Mesendoderm (in vitro differentiated cells): ENCODE results near the gene PGAM1.
A peak's percentile ranks its signal among the peaks of the same experiment; 100 is the strongest.

Source experiments
- DNase-seq: peaks from one replicate; pipeline ENCODE4 v3.0.0; 2013
- H2AK5ac ChIP-seq: 2 replicates; pipeline ENCODE4 v1.6.1; 2013; ENCODE audit warnings: low read length, inconsistent platforms
- H2BK120ac ChIP-seq: 2 replicates; pipeline ENCODE4 v1.6.1; 2013; ENCODE audit warnings: low read depth, mild to moderate bottlenecking, low read length, moderate library complexity, mixed read lengths
- H2BK15ac ChIP-seq: replicated peaks from 2 replicates; pipeline ENCODE4 v1.6.1; 2013; ENCODE audit warnings: low read depth, mild to moderate bottlenecking, moderate library complexity
- H2BK5ac ChIP-seq: 2 replicates; pipeline ENCODE4 v1.6.1; 2013; ENCODE audit warnings: low read length, inconsistent platforms
- H3K18ac ChIP-seq: 2 replicates; pipeline ENCODE4 v1.6.1; 2013; ENCODE audit warnings: mild to moderate bottlenecking, low read length, mixed read lengths
- H3K23ac ChIP-seq: one replicate; pipeline ENCODE4 v1.6.1; 2013; ENCODE audit warnings: low read length
- H3K27ac ChIP-seq: 2 replicates; pipeline ENCODE4 v1.5.1; 2013; ENCODE audit warnings: low read depth, mild to moderate bottlenecking, inconsistent platforms, low read length, moderate library complexity
- H3K27me3 ChIP-seq: 2 replicates; pipeline ENCODE4 v1.6.1; 2013; ENCODE audit warnings: low read length, control low read depth, mild to moderate bottlenecking, inconsistent platforms; ENCODE audit not compliant: insufficient read depth, poor library complexity
- H3K36me3 ChIP-seq: 2 replicates; pipeline ENCODE4 v1.6.1; 2013; ENCODE audit warnings: low read length, inconsistent platforms; ENCODE audit not compliant: control insufficient read depth, insufficient read depth
- H3K4ac ChIP-seq: one replicate; pipeline ENCODE4 v1.6.1; 2013; ENCODE audit warnings: low read depth, mild to moderate bottlenecking, low read length, moderate library complexity
- H3K4me1 ChIP-seq: 2 replicates; pipeline ENCODE4 v1.6.1; 2013; ENCODE audit warnings: low read depth, low read length, inconsistent platforms; ENCODE audit not compliant: control insufficient read depth
- H3K4me2 ChIP-seq: 2 replicates; pipeline ENCODE4 v1.6.1; 2013; ENCODE audit warnings: low read length
- H3K4me3 ChIP-seq: 2 replicates; pipeline ENCODE4 v1.5.1; 2013; ENCODE audit warnings: mild to moderate bottlenecking, low read length
- H3K56ac ChIP-seq: one replicate; pipeline ENCODE4 v1.6.1; 2013; ENCODE audit warnings: low read length
- H3K79me1 ChIP-seq: 2 replicates; pipeline ENCODE4 v1.6.1; 2013; ENCODE audit warnings: low read length, inconsistent platforms
- H3K79me2 ChIP-seq: 2 replicates; pipeline ENCODE4 v1.6.1; 2013; ENCODE audit warnings: mild to moderate bottlenecking, low read length; ENCODE audit not compliant: control insufficient read depth, insufficient read depth
- H3K9ac ChIP-seq: 2 replicates; pipeline ENCODE4 v1.6.1; 2013; ENCODE audit warnings: low read length, inconsistent platforms
- H4K5ac ChIP-seq: one replicate; pipeline ENCODE4 v1.6.1; 2013; ENCODE audit warnings: low read length
- H4K8ac ChIP-seq: one replicate; pipeline ENCODE4 v1.6.1; 2013; ENCODE audit warnings: low read depth, mild to moderate bottlenecking, control low read depth, low read length, moderate library complexity
- WGBS: extraction: QIAGEN DNeasy Blood & Tissue Kit; methylation state at CpG from one replicate; pipeline ENCODE4 v1.1.7; 2013; ENCODE audit warnings: low lambda C conversion rate, missing lambda C conversion rate; ENCODE audit not compliant: insufficient coverage; ENCODE audit errors: extremely low coverage; 5-methylcytosine and 5-hydroxymethylcytosine counted together

The PGAM1 gene

GRCh38 chr10:97427571-97428179 is 1.7 kb downstream of the PGAM1 start:
- H3K27me3 ChIP-seq, result no peaks in the 10 kb centered on the region
- no peak overlapping the region for H4K5ac ChIP-seq
- peak; percentile 97 for DNase-seq
- H3K18ac ChIP-seq, result peak overlapping the region; percentile 11
- H3K79me2 ChIP-seq, result peaks cover 34% of the 10 kb centered on the region
- peaks cover 2% of the 10 kb centered on the region for H3K79me1 ChIP-seq
- H3K9ac ChIP-seq, result peak overlapping the region; percentile 92
- H3K4me3 ChIP-seq, result peak overlapping the region; percentile 100
- H3K56ac ChIP-seq, result peak overlapping the region; percentile 94
- H2BK15ac ChIP-seq, result no peak overlapping the region
- H3K23ac ChIP-seq, result no peak overlapping the region
- H3K36me3 ChIP-seq, result peaks cover 14% of the 10 kb centered on the region
- WGBS, result no CpG with 5 or more reads among the region's 9 CpGs
- H3K4me1 ChIP-seq, result peaks cover 5% of the 10 kb centered on the region
- H3K4ac ChIP-seq, result no peak overlapping the region
- H2BK5ac ChIP-seq, result peak overlapping the region; percentile 14
- peak overlapping the region; percentile 22 for H2AK5ac ChIP-seq
- no peak overlapping the region for H4K8ac ChIP-seq
- H3K4me2 ChIP-seq, result peak overlapping the region; percentile 70
- peak overlapping the region; percentile 31 for H3K27ac ChIP-seq
- H2BK120ac ChIP-seq, result no peak overlapping the region

- H3K27ac ChIP-seq, result peak overlapping the region; percentile 23
- peak overlapping the region; percentile 90 for H3K56ac ChIP-seq
- H4K5ac ChIP-seq, result peak overlapping the region; percentile 39
- no peak overlapping the region for H2BK120ac ChIP-seq
- H3K4me3 ChIP-seq, result peak overlapping the region; percentile 60
- H4K8ac ChIP-seq, result no peak overlapping the region
- H3K79me2 ChIP-seq, result peaks cover 34% of the 10 kb centered on the region
- H3K18ac ChIP-seq, result peak overlapping the region; percentile 8
- H3K4me2 ChIP-seq, result peak overlapping the region; percentile 99
- H3K27me3 ChIP-seq, result no peaks in the 10 kb centered on the region
- H2AK5ac ChIP-seq, result peak overlapping the region; percentile 82
- peaks cover 5% of the 10 kb centered on the region for H3K4me1 ChIP-seq
- peak overlapping the region; percentile 90 for H3K4ac ChIP-seq
- peaks cover 16% of the 10 kb centered on the region for H3K36me3 ChIP-seq
- no peak overlapping the region for H2BK5ac ChIP-seq
- no peak overlapping the region for H3K23ac ChIP-seq
- no peak for DNase-seq
- no peak overlapping the region for H2BK15ac ChIP-seq
- peak overlapping the region; percentile 96 for H3K9ac ChIP-seq
- H3K79me1 ChIP-seq, result peaks cover 2% of the 10 kb centered on the region
- no CpG with 5 or more reads among the region's 4 CpGs for WGBS
Measured at GRCh38 chr10:97428572-97428981, 2.6 kb downstream of the PGAM1 start.

DNA sequence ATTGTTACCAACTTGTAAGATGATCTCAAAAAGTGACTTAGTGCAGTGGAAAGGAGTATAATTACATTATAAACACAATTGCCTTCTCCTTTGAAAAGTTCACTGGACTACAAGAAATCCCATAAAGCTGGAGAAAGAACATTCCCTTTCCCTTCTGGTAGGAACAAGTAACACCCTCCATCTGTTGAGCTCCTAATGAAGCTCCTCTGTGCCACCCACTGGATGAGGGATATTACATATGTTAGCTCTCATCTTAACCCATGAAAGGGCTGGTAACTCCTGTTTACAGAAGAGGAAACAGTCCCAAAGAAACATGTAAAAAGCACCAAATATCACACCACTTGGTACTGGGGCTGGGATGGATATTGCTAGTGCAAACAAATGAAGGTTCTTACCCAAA is 8.1 kb downstream of the PGAM1 start:
- Histone ChIP-seq H3K27ac (no peak overlapping the region), H4K8ac (no peak overlapping the region), H3K4ac (no peak overlapping the region), H3K18ac (no peak overlapping the region), H2BK15ac (no peak overlapping the region), H3K9ac (no peak overlapping the region), H2BK120ac (no peak overlapping the region), H3K79me2 (peaks cover 7% of the 10 kb centered on the region), H2AK5ac (no peak overlapping the region), H3K4me1 (no peaks in the 10 kb centered on the region), H3K56ac (no peak overlapping the region), H3K23ac (no peak overlapping the region), H2BK5ac (no peak overlapping the region), H4K5ac (no peak overlapping the region), H3K27me3 (no peaks in the 10 kb centered on the region), H3K4me3 (no peak overlapping the region), H3K79me1 (peaks cover 2% of the 10 kb centered on the region), H3K4me2 (no peak overlapping the region), H3K36me3 (peaks cover 10% of the 10 kb centered on the region)
- no peak for DNase-seq

DNA sequence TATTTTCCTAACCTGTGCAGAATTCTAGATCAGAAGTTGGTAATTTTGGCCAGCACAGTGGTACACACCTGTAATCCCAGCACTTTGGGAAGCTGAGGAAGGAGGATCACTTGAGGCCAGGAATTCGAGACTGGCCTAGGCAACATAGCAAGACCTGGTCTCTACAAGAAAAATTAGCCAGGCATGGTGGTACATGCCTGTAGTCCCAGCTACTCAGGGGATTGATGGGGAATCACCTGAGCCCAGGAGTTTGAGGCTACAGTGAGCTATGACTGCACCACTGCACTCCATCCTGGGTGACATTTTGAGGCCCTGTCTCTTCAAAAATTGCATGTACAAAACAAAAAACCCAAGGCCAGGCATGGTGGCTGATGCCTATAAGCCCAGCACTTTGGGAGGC is 8.6 kb downstream of the PGAM1 start:
- Histone ChIP-seq H3K18ac (no peak overlapping the region), H2BK15ac (no peak overlapping the region), H3K27ac (no peak overlapping the region), H3K27me3 (no peaks in the 10 kb centered on the region), H3K36me3 (peaks cover 10% of the 10 kb centered on the region), H4K8ac (no peak overlapping the region), H2BK5ac (no peak overlapping the region), H3K56ac (no peak overlapping the region), H3K4me1 (no peaks in the 10 kb centered on the region), H3K79me1 (peaks cover 2% of the 10 kb centered on the region), H3K23ac (no peak overlapping the region), H4K5ac (no peak overlapping the region), H3K4ac (no peak overlapping the region), H3K4me3 (no peak overlapping the region), H2AK5ac (no peak overlapping the region), H2BK120ac (no peak overlapping the region), H3K4me2 (no peak overlapping the region), H3K9ac (no peak overlapping the region), H3K79me2 (peaks cover 4% of the 10 kb centered on the region)
- WGBS, result no CpG with 5 or more reads among the region's 1 CpG
- no peak for DNase-seq

- Histone ChIP-seq H3K4me2 (no peak overlapping the region), H3K23ac (no peak overlapping the region), H3K4ac (no peak overlapping the region), H3K27me3 (no peaks in the 10 kb centered on the region), H3K4me1 (no peaks in the 10 kb centered on the region), H4K8ac (no peak overlapping the region), H3K4me3 (no peak overlapping the region), H3K36me3 (peaks cover 10% of the 10 kb centered on the region), H3K79me1 (peaks cover 2% of the 10 kb centered on the region), H2BK15ac (no peak overlapping the region), H2BK5ac (no peak overlapping the region), H2AK5ac (no peak overlapping the region), H3K56ac (no peak overlapping the region), H3K79me2 (no peaks in the 10 kb centered on the region), H2BK120ac (no peak overlapping the region), H3K9ac (no peak overlapping the region), H4K5ac (no peak overlapping the region), H3K27ac (no peak overlapping the region), H3K18ac (no peak overlapping the region)
- DNase-seq, result no peak
- no CpG with 5 or more reads among the region's 6 CpGs for WGBS
Measured at GRCh38 chr10:97435211-97435610, 9.2 kb downstream of the PGAM1 start.

DNA sequence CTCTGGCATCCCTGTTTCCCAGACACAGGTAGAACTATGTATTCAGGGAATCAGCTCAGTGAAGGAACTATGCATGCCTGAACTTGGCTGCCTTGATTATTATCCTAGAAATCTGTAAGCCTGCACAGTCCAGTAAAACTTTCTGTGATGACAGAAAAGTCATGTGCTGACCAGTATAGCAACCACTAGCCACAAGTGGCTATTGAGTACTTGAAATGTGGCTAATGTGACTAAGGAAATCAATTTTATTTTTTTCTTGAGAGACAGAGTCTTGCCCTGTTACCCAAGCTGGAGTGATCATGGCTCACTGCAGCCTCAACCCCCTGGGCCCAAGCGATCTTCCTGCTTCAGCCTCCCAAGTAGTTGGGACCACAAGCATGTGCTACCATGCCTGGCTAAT is 16.3 kb downstream of the PGAM1 start:
- no peak overlapping the region for H2BK15ac ChIP-seq
- no peaks in the 10 kb centered on the region for H3K27me3 ChIP-seq
- no peak overlapping the region for H3K4ac ChIP-seq
- no CpG with 5 or more reads among the region's 1 CpG for WGBS
- no peaks in the 10 kb centered on the region for H3K4me1 ChIP-seq
- H2BK120ac ChIP-seq, result no peak overlapping the region
- H3K9ac ChIP-seq, result no peak overlapping the region
- no peak overlapping the region for H3K23ac ChIP-seq
- H3K79me1 ChIP-seq, result peaks cover 9% of the 10 kb centered on the region
- no peak overlapping the region for H3K4me2 ChIP-seq
- H3K36me3 ChIP-seq, result no peaks in the 10 kb centered on the region
- no peak overlapping the region for H4K5ac ChIP-seq
- no peak overlapping the region for H4K8ac ChIP-seq
- no peak overlapping the region for H3K27ac ChIP-seq
- no peak overlapping the region for H3K4me3 ChIP-seq
- DNase-seq, result no peak
- no peak overlapping the region for H3K56ac ChIP-seq
- no peak overlapping the region for H3K18ac ChIP-seq
- peaks cover 20% of the 10 kb centered on the region for H3K79me2 ChIP-seq
- H2BK5ac ChIP-seq, result no peak overlapping the region
- H2AK5ac ChIP-seq, result no peak overlapping the region
